ENCODE results near the gene RNF115.

The RNF115 gene

DNA sequence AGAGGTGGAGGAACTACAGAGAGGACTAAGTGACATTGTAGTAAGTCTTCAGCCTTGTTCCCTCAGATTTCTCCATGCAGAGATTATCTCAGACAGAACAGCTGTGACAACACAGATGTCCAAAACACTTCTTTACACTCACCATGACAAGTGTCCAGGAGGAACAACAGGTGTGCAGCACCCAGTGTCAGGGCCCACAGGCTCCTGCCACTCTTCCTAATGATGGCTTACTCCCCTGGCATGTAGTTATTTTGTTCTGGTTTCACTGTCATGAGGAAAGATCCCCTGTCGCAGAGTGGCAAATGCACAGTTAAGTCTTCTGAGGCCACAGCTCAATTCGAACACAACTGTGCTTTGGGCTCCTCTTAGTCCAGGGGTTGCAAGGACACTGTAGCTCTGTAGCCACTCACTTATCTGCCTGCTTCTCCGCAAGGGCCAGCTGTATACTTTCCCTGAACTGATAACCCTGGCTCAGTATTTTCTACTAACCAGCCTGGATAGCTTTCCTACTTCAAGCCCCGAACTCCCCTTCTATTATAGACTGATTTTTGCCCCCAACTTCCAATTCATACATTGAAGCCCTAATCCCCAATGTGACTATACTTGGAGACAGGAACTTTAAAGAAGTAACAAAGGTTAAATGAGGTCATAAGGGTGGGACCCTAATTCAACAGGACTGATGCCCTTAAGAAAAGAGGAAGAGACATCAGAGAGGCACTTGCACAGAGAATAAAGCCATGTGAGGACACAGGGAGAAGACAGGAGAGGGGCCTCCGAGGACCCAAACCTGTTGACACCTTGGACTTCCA is 127.9 kb downstream of the RNF115 start:
- DNase-seq = no peak

- DNase-seq = no peak
Observed at GRCh38 chr1:145692785-145693443, 131.0 kb downstream of the RNF115 start.

DNA sequence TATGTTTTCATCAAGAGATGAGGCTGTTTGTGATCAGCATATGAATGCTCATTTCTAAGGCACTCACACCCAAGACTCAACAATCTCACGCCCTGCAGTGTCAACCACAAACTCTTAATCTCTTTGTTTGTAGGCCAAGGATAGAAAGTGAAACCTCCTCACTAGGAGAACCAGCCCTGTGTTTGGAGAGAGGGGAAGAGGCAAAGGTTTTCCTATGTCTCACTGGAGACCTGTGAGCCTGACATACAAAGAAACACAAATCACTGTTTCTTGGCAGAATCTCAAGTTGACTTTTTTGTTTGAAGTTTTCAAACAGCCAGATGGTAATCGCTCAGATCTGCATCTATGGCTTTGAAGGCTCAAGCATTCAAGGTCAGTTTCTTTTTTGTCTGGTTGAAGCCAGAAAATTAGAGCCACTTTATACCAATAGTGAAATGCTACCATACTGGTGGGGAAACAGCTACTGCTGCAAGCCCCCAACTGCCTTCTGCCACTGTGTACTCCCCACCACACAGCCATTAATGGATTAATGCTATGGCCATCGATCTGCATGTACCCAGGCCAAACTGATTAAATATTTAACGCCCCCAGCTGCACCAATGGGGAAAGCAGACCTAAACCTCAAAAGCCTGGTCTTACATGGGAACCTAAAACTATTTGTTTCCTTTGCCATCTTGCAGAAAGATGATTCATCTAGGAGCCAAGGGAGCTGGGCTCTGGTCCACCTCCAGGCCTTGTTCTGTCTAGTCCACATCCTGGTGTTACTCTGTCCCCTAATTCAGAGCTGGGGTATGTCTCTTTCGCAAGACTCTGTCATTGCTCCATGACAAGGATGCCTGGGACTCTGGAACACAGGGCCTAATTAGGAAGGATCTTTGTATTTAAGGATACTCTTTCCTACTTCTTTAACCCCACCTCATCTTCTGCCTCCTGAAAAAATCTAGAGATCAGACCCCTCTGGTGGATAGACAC is 133.0 kb downstream of the RNF115 start:
- DNase-seq = peak; percentile 83

- no peak for DNase-seq
Observed at GRCh38 chr1:145689922-145690321, 134.0 kb downstream of the RNF115 start.

DNA sequence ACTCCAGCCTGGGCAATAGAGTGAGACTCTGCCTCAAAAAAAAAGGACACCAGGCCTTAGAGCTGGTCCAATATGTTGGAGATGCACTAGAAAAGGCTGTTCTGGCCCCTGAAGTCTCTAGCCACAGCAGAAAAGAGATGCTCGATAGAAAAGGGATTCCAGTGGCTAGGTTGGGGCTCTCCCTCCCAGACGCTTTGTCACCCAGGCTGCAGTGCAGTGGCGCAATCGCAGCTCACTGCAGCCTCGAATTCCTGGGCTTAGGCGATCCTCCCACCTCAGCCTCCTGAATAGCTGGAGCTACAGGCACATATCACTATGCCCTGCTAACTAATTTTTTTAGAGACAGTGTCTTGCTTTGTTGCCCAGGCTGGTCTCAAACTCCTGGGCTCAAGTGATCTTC is 135.0 kb downstream of the RNF115 start:
- DNase-seq = no peak
